Liver (tissue), 3 donors: ENCODE results near the gene NOVA2.
"Not testable (repeated sequence)": the region's sequence is repeated elsewhere in the genome, so short reads cannot be mapped to it uniquely, and the experiment has no call there.

ENCODE experiments used
- EGR1 ChIP-seq, 2 donors: IDR thresholded peaks; 2 replicates each; pipeline ENCODE4 v1.6.1; 2016 to 2018; ENCODE audit warnings: antibody characterized with exemption in 2 of 2, low read depth in 2 of 2
- FOXA1 ChIP-seq: IDR thresholded peaks from 2 replicates; pipeline ENCODE4 v1.6.1; 2016; ENCODE audit warnings: antibody characterized with exemption
- GABPA ChIP-seq, 2 donors: IDR thresholded peaks in 1 of 2; conservative IDR thresholded peaks in 1 of 2; 2 replicates each; pipeline ENCODE4 v1.6.1; 2016; ENCODE audit warnings: antibody characterized with exemption in 2 of 2, mild to moderate bottlenecking in 1 of 2, moderate library complexity in 1 of 2
- JUND ChIP-seq, 2 donors: IDR thresholded peaks; 2 replicates each; pipeline ENCODE4 v1.6.1; 2016; ENCODE audit warnings: antibody characterized with exemption in 2 of 2
- NR2F2 ChIP-seq: IDR thresholded peaks from 2 replicates; pipeline ENCODE4 v1.6.1; 2016; ENCODE audit warnings: antibody characterized with exemption
- RXRA ChIP-seq, 2 donors: IDR thresholded peaks; 2 replicates each; pipeline ENCODE4 v1.6.1; 2017 to 2018; ENCODE audit warnings: antibody characterized with exemption in 2 of 2, mild to moderate bottlenecking in 1 of 2
- SP1 ChIP-seq: IDR thresholded peaks from 2 replicates; pipeline ENCODE4 v1.6.1; 2018; ENCODE audit warnings: antibody characterized with exemption, mild to moderate bottlenecking
- YY1 ChIP-seq: IDR thresholded peaks from 2 replicates; pipeline ENCODE4 v1.6.1; 2016; ENCODE audit warnings: antibody characterized with exemption, mild to moderate bottlenecking
- TF ChIP-seq, protein P1 (sequence below): fragments of 150-350 bp; IDR thresholded peaks from 2 replicates; pipeline ENCODE4 v1.5.1; 2017; ENCODE audit warnings: improper control_type of control experiment, low read depth, low read length; ENCODE audit not compliant: missing input control
- TF ChIP-seq, protein P2 (sequence below): IDR thresholded peaks from 2 replicates; pipeline ENCODE4 v1.6.1; 2016; ENCODE audit warnings: antibody characterized with exemption
- TF ChIP-seq, protein P3 (sequence below): IDR thresholded peaks from 2 replicates; pipeline ENCODE4 v1.6.1; 2016; ENCODE audit warnings: antibody characterized with exemption, mild to moderate bottlenecking
- TF ChIP-seq, protein P4 (sequence below): IDR thresholded peaks from 2 replicates; pipeline ENCODE4 v1.6.1; 2016; ENCODE audit warnings: antibody characterized with exemption
- TF ChIP-seq, protein P5 (sequence below): IDR thresholded peaks from 2 replicates; pipeline ENCODE4 v1.6.1; 2016; ENCODE audit warnings: antibody characterized with exemption
- donor health status: healthy.
- donor health status: healthy.

DNA sequence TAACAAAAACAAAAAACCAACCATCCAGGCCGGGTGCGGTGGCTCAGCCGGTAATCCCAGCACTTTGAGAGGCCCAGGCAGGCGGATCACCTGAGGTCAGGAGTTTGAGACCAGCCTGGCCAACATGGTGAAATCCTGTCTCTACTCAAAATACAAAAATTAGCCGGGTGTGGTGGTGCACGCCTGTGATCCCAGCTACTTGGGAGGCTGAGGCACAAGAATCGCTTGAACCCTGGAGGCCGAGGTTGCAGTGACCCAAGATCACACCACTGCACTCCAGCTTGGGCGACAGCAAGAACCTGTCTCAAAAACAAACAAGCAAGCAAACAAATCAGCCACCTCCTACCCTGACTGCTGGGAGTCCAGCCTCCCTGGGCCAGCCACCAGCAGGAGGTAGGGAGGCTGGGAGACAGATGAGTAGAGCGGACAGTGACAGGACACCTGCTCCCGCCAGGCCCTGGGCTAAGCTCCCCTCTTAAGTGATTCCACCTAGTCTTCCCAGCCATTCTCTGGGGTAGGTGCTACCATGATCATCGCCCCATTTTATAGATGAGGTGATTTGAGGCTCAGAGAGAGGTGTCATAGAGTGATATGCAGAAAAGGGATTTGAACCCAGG lies 77.6 kb downstream of the NOVA2 start:
- not testable (repeated sequence) for TF ChIP-seq GABPA (IDR thresholded peaks at IDR 0.05 in 1 of 2, conservative IDR thresholded peaks at IDR 0.05 in 1 of 2); FOXA1; JUND (IDR thresholded peaks at IDR 0.05); EGR1 (IDR thresholded peaks at IDR 0.05; ENCODE audit: low read depth in 2 of 2); RXRA (IDR thresholded peaks at IDR 0.05); SP1; NR2F2; YY1
- TF ChIP-seq, protein P1, sequence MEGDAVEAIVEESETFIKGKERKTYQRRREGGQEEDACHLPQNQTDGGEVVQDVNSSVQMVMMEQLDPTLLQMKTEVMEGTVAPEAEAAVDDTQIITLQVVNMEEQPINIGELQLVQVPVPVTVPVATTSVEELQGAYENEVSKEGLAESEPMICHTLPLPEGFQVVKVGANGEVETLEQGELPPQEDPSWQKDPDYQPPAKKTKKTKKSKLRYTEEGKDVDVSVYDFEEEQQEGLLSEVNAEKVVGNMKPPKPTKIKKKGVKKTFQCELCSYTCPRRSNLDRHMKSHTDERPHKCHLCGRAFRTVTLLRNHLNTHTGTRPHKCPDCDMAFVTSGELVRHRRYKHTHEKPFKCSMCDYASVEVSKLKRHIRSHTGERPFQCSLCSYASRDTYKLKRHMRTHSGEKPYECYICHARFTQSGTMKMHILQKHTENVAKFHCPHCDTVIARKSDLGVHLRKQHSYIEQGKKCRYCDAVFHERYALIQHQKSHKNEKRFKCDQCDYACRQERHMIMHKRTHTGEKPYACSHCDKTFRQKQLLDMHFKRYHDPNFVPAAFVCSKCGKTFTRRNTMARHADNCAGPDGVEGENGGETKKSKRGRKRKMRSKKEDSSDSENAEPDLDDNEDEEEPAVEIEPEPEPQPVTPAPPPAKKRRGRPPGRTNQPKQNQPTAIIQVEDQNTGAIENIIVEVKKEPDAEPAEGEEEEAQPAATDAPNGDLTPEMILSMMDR: not testable (repeated sequence)
- TF ChIP-seq, protein P2, sequence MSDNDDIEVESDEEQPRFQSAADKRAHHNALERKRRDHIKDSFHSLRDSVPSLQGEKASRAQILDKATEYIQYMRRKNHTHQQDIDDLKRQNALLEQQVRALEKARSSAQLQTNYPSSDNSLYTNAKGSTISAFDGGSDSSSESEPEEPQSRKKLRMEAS: not testable (repeated sequence)
- TF ChIP-seq, protein P3, sequence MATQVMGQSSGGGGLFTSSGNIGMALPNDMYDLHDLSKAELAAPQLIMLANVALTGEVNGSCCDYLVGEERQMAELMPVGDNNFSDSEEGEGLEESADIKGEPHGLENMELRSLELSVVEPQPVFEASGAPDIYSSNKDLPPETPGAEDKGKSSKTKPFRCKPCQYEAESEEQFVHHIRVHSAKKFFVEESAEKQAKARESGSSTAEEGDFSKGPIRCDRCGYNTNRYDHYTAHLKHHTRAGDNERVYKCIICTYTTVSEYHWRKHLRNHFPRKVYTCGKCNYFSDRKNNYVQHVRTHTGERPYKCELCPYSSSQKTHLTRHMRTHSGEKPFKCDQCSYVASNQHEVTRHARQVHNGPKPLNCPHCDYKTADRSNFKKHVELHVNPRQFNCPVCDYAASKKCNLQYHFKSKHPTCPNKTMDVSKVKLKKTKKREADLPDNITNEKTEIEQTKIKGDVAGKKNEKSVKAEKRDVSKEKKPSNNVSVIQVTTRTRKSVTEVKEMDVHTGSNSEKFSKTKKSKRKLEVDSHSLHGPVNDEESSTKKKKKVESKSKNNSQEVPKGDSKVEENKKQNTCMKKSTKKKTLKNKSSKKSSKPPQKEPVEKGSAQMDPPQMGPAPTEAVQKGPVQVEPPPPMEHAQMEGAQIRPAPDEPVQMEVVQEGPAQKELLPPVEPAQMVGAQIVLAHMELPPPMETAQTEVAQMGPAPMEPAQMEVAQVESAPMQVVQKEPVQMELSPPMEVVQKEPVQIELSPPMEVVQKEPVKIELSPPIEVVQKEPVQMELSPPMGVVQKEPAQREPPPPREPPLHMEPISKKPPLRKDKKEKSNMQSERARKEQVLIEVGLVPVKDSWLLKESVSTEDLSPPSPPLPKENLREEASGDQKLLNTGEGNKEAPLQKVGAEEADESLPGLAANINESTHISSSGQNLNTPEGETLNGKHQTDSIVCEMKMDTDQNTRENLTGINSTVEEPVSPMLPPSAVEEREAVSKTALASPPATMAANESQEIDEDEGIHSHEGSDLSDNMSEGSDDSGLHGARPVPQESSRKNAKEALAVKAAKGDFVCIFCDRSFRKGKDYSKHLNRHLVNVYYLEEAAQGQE: not testable (repeated sequence)
- TF ChIP-seq, protein P4, sequence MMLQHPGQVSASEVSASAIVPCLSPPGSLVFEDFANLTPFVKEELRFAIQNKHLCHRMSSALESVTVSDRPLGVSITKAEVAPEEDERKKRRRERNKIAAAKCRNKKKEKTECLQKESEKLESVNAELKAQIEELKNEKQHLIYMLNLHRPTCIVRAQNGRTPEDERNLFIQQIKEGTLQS: not testable (repeated sequence)
- TF ChIP-seq, protein P5, sequence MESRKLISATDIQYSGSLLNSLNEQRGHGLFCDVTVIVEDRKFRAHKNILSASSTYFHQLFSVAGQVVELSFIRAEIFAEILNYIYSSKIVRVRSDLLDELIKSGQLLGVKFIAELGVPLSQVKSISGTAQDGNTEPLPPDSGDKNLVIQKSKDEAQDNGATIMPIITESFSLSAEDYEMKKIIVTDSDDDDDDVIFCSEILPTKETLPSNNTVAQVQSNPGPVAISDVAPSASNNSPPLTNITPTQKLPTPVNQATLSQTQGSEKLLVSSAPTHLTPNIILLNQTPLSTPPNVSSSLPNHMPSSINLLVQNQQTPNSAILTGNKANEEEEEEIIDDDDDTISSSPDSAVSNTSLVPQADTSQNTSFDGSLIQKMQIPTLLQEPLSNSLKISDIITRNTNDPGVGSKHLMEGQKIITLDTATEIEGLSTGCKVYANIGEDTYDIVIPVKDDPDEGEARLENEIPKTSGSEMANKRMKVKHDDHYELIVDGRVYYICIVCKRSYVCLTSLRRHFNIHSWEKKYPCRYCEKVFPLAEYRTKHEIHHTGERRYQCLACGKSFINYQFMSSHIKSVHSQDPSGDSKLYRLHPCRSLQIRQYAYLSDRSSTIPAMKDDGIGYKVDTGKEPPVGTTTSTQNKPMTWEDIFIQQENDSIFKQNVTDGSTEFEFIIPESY: not testable (repeated sequence)
